GM18858 (cell line): ENCODE results near the gene YIPF7.
A peak's percentile ranks its signal among the peaks of the same experiment; 100 is the strongest.

Source experiments
- ATAC-seq: cut with Tn5 transposase; IDR thresholded peaks from one replicate; pipeline ENCODE4 v1.9.1; 2021; ENCODE audit not compliant: unreplicated experiment

The YIPF7 gene

GRCh38 chr4:44651425-44651824 lies at the start of gene YIPF7:
TSS of gene YIPF7 (minus strand) at chr4:44651625. CDS start at chr4:44650100, 1,525 bp downstream.
- ATAC-seq, result no peak

- ATAC-seq, result no peak
Measured at GRCh38 chr4:44701037-44701436, 49.6 kb upstream of the YIPF7 start.

GRCh38 chr4:44700427-44700826 lies 49.0 kb upstream of the YIPF7 start:
- no peak for ATAC-seq

- no peak for ATAC-seq
Measured at GRCh38 chr4:44684648-44685047, 33.2 kb upstream of the YIPF7 start.

- ATAC-seq, result peak; percentile 5
Measured at GRCh38 chr4:44679060-44679459, 27.6 kb upstream of the YIPF7 start.

GRCh38 chr4:44678094-44679041 lies 26.9 kb upstream of the YIPF7 start, which contains the start of gene GUF1:
TSS of gene GUF1 (plus strand) at chr4:44678420. CDS start at chr4:44678623, 203 bp downstream.
- peak; percentile 96 for ATAC-seq

- no peak for ATAC-seq
Measured at GRCh38 chr4:44675366-44675765, 23.9 kb upstream of the YIPF7 start.

- no peak for ATAC-seq
Measured at GRCh38 chr4:44674471-44674870, 23.0 kb upstream of the YIPF7 start.

- no peak for ATAC-seq
Measured at GRCh38 chr4:44671636-44672035, 20.2 kb upstream of the YIPF7 start.

- ATAC-seq, result no peak
Measured at GRCh38 chr4:44670506-44671199, 19.2 kb upstream of the YIPF7 start.

GRCh38 chr4:44668526-44668925 lies 17.1 kb upstream of the YIPF7 start:
- no peak for ATAC-seq

- no peak for ATAC-seq
Measured at GRCh38 chr4:44663539-44664263, 12.3 kb upstream of the YIPF7 start.

GRCh38 chr4:44662623-44663005 lies 11.2 kb upstream of the YIPF7 start:
- ATAC-seq, result peak; percentile 57

GRCh38 chr4:44661940-44662622 lies 10.7 kb upstream of the YIPF7 start:
- ATAC-seq, result peak; percentile 7

- ATAC-seq, result no peak
Measured at GRCh38 chr4:44660396-44660795, 9.0 kb upstream of the YIPF7 start.

- ATAC-seq, result no peak
Measured at GRCh38 chr4:44652002-44652401, 577 bp upstream of the YIPF7 start.

GRCh38 chr4:44646151-44646550 lies 5.3 kb downstream of the YIPF7 start:
- ATAC-seq, result no peak

GRCh38 chr4:44638091-44638490 lies 13.3 kb downstream of the YIPF7 start:
- no peak for ATAC-seq

- ATAC-seq, result no peak
Measured at GRCh38 chr4:44632733-44633132, 18.7 kb downstream of the YIPF7 start.

- no peak for ATAC-seq
Measured at GRCh38 chr4:44632089-44632488, 19.3 kb downstream of the YIPF7 start.
